Measurements from ENCODE around the gene NTM.

DNA sequence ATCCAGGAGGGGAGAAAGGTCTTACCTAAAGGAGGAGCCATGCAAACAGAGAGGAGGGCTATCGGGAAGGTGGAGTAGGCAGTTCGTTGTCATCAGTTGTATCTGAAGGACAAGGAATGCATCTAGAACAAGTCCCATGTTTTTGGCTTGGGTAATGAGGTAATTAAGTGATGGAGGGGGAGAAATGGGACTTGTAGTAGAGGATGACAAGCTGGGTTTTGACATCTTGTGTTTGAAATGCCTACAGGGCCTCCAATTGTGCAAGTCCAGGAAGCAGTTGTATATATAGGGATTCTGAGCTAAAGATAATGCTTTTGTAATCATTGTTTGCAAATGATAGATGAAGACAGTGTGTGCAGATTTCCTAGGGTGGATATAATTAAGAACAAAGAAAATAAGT is 622.8 kb downstream of the NTM start:
- TF ChIP-seq, protein P1, sequence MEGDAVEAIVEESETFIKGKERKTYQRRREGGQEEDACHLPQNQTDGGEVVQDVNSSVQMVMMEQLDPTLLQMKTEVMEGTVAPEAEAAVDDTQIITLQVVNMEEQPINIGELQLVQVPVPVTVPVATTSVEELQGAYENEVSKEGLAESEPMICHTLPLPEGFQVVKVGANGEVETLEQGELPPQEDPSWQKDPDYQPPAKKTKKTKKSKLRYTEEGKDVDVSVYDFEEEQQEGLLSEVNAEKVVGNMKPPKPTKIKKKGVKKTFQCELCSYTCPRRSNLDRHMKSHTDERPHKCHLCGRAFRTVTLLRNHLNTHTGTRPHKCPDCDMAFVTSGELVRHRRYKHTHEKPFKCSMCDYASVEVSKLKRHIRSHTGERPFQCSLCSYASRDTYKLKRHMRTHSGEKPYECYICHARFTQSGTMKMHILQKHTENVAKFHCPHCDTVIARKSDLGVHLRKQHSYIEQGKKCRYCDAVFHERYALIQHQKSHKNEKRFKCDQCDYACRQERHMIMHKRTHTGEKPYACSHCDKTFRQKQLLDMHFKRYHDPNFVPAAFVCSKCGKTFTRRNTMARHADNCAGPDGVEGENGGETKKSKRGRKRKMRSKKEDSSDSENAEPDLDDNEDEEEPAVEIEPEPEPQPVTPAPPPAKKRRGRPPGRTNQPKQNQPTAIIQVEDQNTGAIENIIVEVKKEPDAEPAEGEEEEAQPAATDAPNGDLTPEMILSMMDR (IDR thresholded peaks at IDR 0.05; ENCODE audit: poor library complexity, severe bottlenecking) = no peak
- no peak for TF ChIP-seq EZH2 (IDR thresholded peaks at IDR 0.05; ENCODE audit: borderline replicate concordance, insufficient read depth, low read length, poor library complexity, severe bottlenecking)
- no peak for TF ChIP-seq EP300 (conservative IDR thresholded peaks at IDR 0.05; ENCODE audit: poor library complexity, severe bottlenecking)
- TF ChIP-seq RAD21 (conservative IDR thresholded peaks at IDR 0.05) = no peak

Measured in neural cell (in vitro differentiated cells).